ENCODE results near the gene RAPGEF6.
A peak's percentile ranks its signal among the peaks of the same experiment; 100 is the strongest.

RAPGEF6 gene

GRCh38 chr5:131389096-131389868, 245.7 kb downstream of the RAPGEF6 start:
- DNase-seq (ENCODE audit: low read depth): peak; percentile 54
- H3K4me3 ChIP-seq (ENCODE audit: low read depth, low read length): no peak overlapping the region
- no peak for TF ChIP-seq CTCF (IDR thresholded peaks at IDR 0.05; ENCODE audit: insufficient read depth, low read depth, low read length, missing control alignments)

GRCh38 chr5:131387255-131387654, 247.8 kb downstream of the RAPGEF6 start:
- TF ChIP-seq CTCF (IDR thresholded peaks at IDR 0.05; ENCODE audit: insufficient read depth, low read depth, low read length, missing control alignments): no peak
- DNase-seq (ENCODE audit: low read depth): no peak
- no peak overlapping the region for H3K4me3 ChIP-seq (ENCODE audit: low read depth, low read length)

GRCh38 chr5:131386779-131387178, 248.2 kb downstream of the RAPGEF6 start:
- no peak for TF ChIP-seq CTCF (IDR thresholded peaks at IDR 0.05; ENCODE audit: insufficient read depth, low read depth, low read length, missing control alignments)
- no peak overlapping the region for H3K4me3 ChIP-seq (ENCODE audit: low read depth, low read length)
- DNase-seq (ENCODE audit: low read depth): no peak

GRCh38 chr5:131386124-131386523, 248.9 kb downstream of the RAPGEF6 start:
- no peak for TF ChIP-seq CTCF (IDR thresholded peaks at IDR 0.05; ENCODE audit: insufficient read depth, low read depth, low read length, missing control alignments)
- H3K4me3 ChIP-seq (ENCODE audit: low read depth, low read length): no peak overlapping the region
- no peak for DNase-seq (ENCODE audit: low read depth)

GRCh38 chr5:131384616-131385214, 250.3 kb downstream of the RAPGEF6 start:
- no peak overlapping the region for H3K4me3 ChIP-seq (ENCODE audit: low read depth, low read length)
- no peak for DNase-seq (ENCODE audit: low read depth)
- TF ChIP-seq CTCF (IDR thresholded peaks at IDR 0.05; ENCODE audit: insufficient read depth, low read depth, low read length, missing control alignments): no peak

GRCh38 chr5:131384173-131384572, 250.9 kb downstream of the RAPGEF6 start:
- TF ChIP-seq CTCF (IDR thresholded peaks at IDR 0.05; ENCODE audit: insufficient read depth, low read depth, low read length, missing control alignments): no peak
- H3K4me3 ChIP-seq (ENCODE audit: low read depth, low read length): no peak overlapping the region
- DNase-seq (ENCODE audit: low read depth): no peak
